Caco-2 (cell line): ENCODE measurements around the gene MXRA7. TPM values are rescaled to one million over a fixed set of nuclear protein-coding genes. Genes with fewer than 3 reads are reported as not detected.

Source experiments
- BruUV-seq: library from RNA; stranded (reverse); fragments of 400-500 nt; replicated peaks from 2 replicates; lab custom pipeline; 2021; lab: Mats Ljungman, UMichigan
- CTCF ChIA-PET: fragments of 300-600 bp; sonication (Branson Sonifier 250); formaldehyde crosslinking; loops from one replicate; lab custom pipeline; 2022; ENCODE audit warnings: antibody characterized with exemption; lab: Charles Lee
- POLR2A ChIA-PET: fragments of 300-600 bp; sonication (Branson Sonifier 250); formaldehyde crosslinking; loops from one replicate; lab custom pipeline; 2022; ENCODE audit warnings: antibody characterized with exemption; lab: Charles Lee
- DNase-seq, 2 experiments: peaks; one replicate each; pipeline versions ENCODE4 v3.0.0 to v3.0.0-alpha.2; 2020 to 2022
- H3K27me3 ChIP-seq: replicated peaks from 2 replicates; pipeline ENCODE4 v1.6.0; 2011; ENCODE audit warnings: low read length; ENCODE audit not compliant: control insufficient read depth, insufficient read depth
- H3K36me3 ChIP-seq: 2 replicates; pipeline ENCODE4 v1.5.1; 2011; ENCODE audit warnings: low read length; ENCODE audit not compliant: control insufficient read depth, insufficient read depth
- H3K4me1 ChIP-seq: fragments of 250-450 bp; sonication (Bioruptor Pico); 2 replicates; pipeline ENCODE4 v1.5.1; 2020; ENCODE audit warnings: mild to moderate bottlenecking
- H3K4me3 ChIP-seq: 2 replicates; pipeline ENCODE4 v1.5.1; 2011; ENCODE audit warnings: low read depth, mild to moderate bottlenecking, control low read depth, low read length
- H3K9me3 ChIP-seq: fragments of 250-450 bp; sonication (Bioruptor Pico); 2 replicates; pipeline ENCODE4 v1.5.1; 2020; ENCODE audit warnings: mild to moderate bottlenecking, moderate library complexity
- H3K27ac Mint-ChIP-seq: one replicate; pipeline ENCODE4 v1.8.0; 2022; ENCODE audit warnings: mixed read lengths; ENCODE audit not compliant: unreplicated experiment
- H3K27me3 Mint-ChIP-seq: one replicate; pipeline ENCODE4 v1.8.0; 2022; ENCODE audit warnings: mixed read lengths; ENCODE audit not compliant: insufficient read depth, unreplicated experiment
- H3K36me3 Mint-ChIP-seq: one replicate; pipeline ENCODE4 v1.8.0; 2022; ENCODE audit warnings: mild to moderate bottlenecking, mixed read lengths; ENCODE audit not compliant: insufficient read depth, unreplicated experiment
- H3K4me1 Mint-ChIP-seq: one replicate; pipeline ENCODE4 v1.8.0; 2022; ENCODE audit warnings: low read depth, mixed read lengths; ENCODE audit not compliant: unreplicated experiment
- H3K4me3 Mint-ChIP-seq: one replicate; pipeline ENCODE4 v1.8.0; 2022; ENCODE audit warnings: mild to moderate bottlenecking, moderate library complexity, mixed read lengths; ENCODE audit not compliant: unreplicated experiment
- H3K9me3 Mint-ChIP-seq: one replicate; pipeline ENCODE4 v1.8.0; 2022; ENCODE audit warnings: mixed read lengths; ENCODE audit not compliant: unreplicated experiment
- CTCF ChIP-seq, 2 experiments: fragments of 200-600 bp in 1 of 2; IDR thresholded peaks; 1 replicate in 1 of 2; 2 replicates in 1 of 2; pipeline versions ENCODE4 v1.5.1 to v1.8.0; 2011 to 2022; ENCODE audit warnings: antibody characterized with exemption in 1 of 2, control low read depth in 1 of 2, inconsistent platforms in 1 of 2, low read depth in 1 of 2, low read length in 1 of 2, mild to moderate bottlenecking in 1 of 2, moderate library complexity in 1 of 2; ENCODE audit not compliant: insufficient read depth in 1 of 2, severe bottlenecking in 1 of 2, unreplicated experiment in 1 of 2
- intact Hi-C: fragments of 100-400 bp; cut with micrococcal nuclease; formaldehyde crosslinking; loops from one replicate; pipeline ENCODE4 v1.10.0; 2022; ENCODE audit not compliant: unreplicated experiment
- total RNA-seq: library from RNA; stranded (reverse); gene quantifications from 2 replicates; pipeline ENCODE4 v1.2.3, GENCODE V29; 2022

Gene MXRA7
- total RNA-seq, 1 experiment from 2014 or later = 70.2 TPM

- Mint-ChIP-seq H3K36me3 (peaks cover 98% of the 10 kb centered on the region), H3K4me1 (peaks cover 6% of the 10 kb centered on the region), H3K9me3 (no peaks in the 10 kb centered on the region), H3K4me3 (no peak overlapping the region), H3K27me3 (no peaks in the 10 kb centered on the region), H3K27ac (no peak overlapping the region)
- no peak for TF ChIP-seq CTCF (IDR thresholded peaks at IDR 0.05; ENCODE audit: insufficient read depth in 1 of 2, low read depth in 1 of 2, low read length in 1 of 2, severe bottlenecking in 1 of 2, unreplicated experiment in 1 of 2)
- Histone ChIP-seq H3K4me1 (no peaks in the 10 kb centered on the region), H3K36me3 (peaks cover 5% of the 10 kb centered on the region), H3K27me3 (no peaks in the 10 kb centered on the region), H3K9me3 (no peaks in the 10 kb centered on the region), H3K4me3 (no peak overlapping the region)
- no peak for DNase-seq
- intact Hi-C loops = no loop called here
- BruUV-seq = no TSS peak
- CTCF ChIA-PET = no interaction called here
- POLR2A ChIA-PET = no interaction called here
Observed at GRCh38 chr17:76720211-76720610, 9.4 kb upstream of the MXRA7 start.

GRCh38 chr17:76718516-76718915, 7.8 kb upstream of the MXRA7 start:
- Mint-ChIP-seq H3K27ac (no peak overlapping the region), H3K27me3 (no peaks in the 10 kb centered on the region), H3K36me3 (peaks cover 86% of the 10 kb centered on the region), H3K9me3 (no peaks in the 10 kb centered on the region), H3K4me3 (no peak overlapping the region), H3K4me1 (peaks cover 6% of the 10 kb centered on the region)
- no peaks in the 10 kb centered on the region for H3K4me1 ChIP-seq
- no peak for TF ChIP-seq CTCF (IDR thresholded peaks at IDR 0.05; ENCODE audit: insufficient read depth in 1 of 2, low read depth in 1 of 2, low read length in 1 of 2, severe bottlenecking in 1 of 2, unreplicated experiment in 1 of 2)
- intact Hi-C loops = no loop called here
- no peaks in the 10 kb centered on the region for H3K27me3 ChIP-seq
- no peaks in the 10 kb centered on the region for H3K9me3 ChIP-seq
- ChIA-PET POLR2A (no interaction called here), CTCF (no interaction called here)
- H3K4me3 ChIP-seq = no peak overlapping the region
- H3K36me3 ChIP-seq = peaks cover 3% of the 10 kb centered on the region; the same call in 1 of the 2 replicates
- no TSS peak for BruUV-seq
- DNase-seq = no peak

- no peak overlapping the region for H3K27ac Mint-ChIP-seq
- intact Hi-C loops = no loop called here
- CTCF ChIA-PET = interaction anchor here (0.5 kb wide), 1 partner anchor 13 kb away, joined by 4 read pairs; no protein-coding TSS in a partner anchor
- no peaks in the 10 kb centered on the region for H3K9me3 ChIP-seq
- no peaks in the 10 kb centered on the region for H3K27me3 ChIP-seq
- H3K4me3 ChIP-seq = no peak overlapping the region
- H3K27me3 Mint-ChIP-seq = no peaks in the 10 kb centered on the region
- no peaks in the 10 kb centered on the region for H3K9me3 Mint-ChIP-seq
- peaks cover 71% of the 10 kb centered on the region for H3K36me3 Mint-ChIP-seq
- POLR2A ChIA-PET = no interaction called here
- no peak for TF ChIP-seq CTCF (IDR thresholded peaks at IDR 0.05; ENCODE audit: insufficient read depth in 1 of 2, low read depth in 1 of 2, low read length in 1 of 2, severe bottlenecking in 1 of 2, unreplicated experiment in 1 of 2)
- peaks cover 6% of the 10 kb centered on the region for H3K4me1 Mint-ChIP-seq
- DNase-seq = no peak
- no peak overlapping the region for H3K4me3 Mint-ChIP-seq
- no peaks in the 10 kb centered on the region for H3K4me1 ChIP-seq
- peaks cover 3% of the 10 kb centered on the region for H3K36me3 ChIP-seq
- BruUV-seq = no TSS peak
Observed at GRCh38 chr17:76716839-76717215, 6.1 kb upstream of the MXRA7 start.
